GM19395 (cell line): ENCODE results near the gene RWDD2A.
"Not testable (repeated sequence)": the region's sequence is repeated elsewhere in the genome, so short reads cannot be mapped to it uniquely, and the experiment has no call there.

Source experiments
- ATAC-seq: cut with Tn5 transposase; IDR thresholded peaks from one replicate; pipeline ENCODE4 v1.9.1; 2021; ENCODE audit warnings: mild to moderate bottlenecking, moderate library complexity; ENCODE audit not compliant: unreplicated experiment

RWDD2A gene

DNA sequence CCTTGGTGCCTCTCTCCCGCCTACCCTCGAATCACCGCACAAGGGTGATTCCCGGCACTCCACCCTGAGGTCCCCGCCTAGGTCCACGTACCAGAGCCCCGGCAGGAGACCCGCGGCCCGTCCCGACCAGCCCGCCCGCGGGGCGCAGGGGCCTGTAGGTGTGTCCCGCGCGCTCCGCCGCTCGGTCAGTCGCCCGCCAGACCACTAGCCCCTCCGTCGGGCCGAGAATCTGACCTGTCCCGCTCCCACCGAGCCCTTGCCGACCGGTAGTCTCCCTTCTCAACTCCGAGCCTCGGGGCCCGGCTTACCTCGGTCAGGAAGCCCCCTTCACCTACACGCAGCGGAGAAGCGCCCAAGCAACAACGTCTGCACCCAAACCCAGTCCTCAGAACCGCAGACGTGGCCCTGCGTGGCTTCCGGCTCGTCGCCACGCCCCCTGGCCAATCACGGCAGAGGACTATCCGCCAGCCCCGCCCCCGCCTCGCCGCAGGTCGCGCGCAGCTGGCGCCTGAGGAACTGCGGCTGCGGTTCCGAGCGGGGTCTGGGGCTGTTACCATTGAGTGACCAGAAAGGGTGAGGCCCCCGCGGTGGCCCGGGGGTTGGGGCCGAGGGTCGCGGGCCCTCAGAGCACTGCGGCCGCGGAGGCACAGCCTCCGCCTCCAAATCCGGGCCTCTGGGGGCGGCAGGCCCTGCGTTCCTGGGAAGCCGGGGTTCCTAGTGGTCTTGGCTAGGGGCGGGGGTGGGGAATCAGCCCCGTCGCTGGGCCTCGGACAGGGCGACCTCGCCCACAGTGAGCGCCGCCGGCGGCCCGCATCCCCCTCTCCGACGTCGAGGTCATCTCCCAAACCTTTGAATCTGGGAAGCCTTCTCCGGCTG is at the start of gene RWDD2A, which contains the start of gene PGM3:
RWDD2A (plus strand) TSS at position 487 of the 876 bp plus-strand sequence. CDS start 1,095 bp downstream, outside the sequence.
PGM3 (minus strand) TSS at position 395 of the 876 bp plus-strand sequence. CDS start 2,253 bp downstream, outside the sequence.
- peak; percentile 96 for ATAC-seq

DNA sequence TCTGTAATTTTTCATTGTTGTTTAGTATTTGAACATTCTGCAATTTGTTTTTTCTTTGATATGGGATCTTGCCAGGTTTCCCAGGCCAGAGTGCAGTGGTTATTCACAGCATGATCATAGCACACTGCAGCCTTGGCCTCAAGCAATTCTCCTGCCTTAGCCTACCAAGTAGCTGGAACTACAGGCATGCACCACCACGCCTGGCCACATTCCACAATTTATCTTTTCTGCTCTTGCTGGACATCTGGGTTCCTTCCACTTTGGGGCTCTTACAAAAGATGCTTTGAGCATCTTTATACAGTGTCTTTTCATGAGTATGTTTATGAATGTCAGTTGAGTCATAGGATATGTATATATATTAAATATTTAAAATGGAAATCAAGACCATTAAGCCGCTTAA is 42.0 kb upstream of the RWDD2A start:
- no peak for ATAC-seq

DNA sequence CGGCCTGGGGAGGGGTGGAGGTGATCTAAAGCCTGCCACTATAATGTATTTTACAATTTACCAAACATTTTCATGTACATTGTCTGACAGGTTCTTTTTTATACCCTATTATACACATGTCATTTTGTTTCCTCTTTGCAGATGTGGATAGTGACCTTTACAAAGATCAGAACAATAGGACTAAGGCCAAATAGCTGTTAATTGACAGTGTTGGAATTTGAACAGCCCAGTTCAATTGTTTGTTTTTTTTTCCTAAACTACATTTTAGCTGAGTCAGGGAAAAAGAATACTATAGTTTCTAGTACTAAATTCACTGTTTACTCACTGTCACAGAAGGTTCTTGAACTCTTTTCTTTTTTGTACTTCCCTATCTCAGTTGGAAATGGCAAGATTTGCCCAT is 40.2 kb upstream of the RWDD2A start:
- ATAC-seq, result no peak

DNA sequence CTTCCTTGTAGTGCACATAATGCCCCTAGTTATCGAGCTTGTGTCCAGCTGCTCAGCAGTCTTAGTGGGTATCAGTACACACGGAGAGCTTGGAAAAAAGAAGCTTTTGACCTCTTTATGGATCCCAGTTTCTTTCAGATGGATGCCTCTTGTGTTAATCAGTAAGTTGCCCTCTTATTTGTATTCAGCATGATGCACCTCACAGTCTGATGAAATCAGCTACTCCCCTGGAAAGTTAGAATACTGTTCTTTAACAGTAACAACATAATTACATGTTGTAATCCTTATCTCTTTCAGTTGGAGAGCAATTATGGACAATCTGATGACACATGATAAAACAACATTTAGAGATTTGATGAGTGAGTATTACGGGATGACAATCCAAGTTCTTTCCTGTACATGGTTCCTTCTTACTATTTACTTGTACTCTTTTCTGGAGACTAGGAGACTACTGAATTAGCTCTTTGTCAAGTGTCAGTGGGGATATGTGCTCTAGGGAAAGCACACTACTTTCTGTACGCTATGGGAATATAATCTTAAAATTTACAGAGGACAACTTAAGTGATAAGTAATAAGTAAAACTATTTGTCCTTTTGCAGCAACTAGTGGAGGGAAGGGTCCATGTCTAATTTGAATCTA is 39.2 kb upstream of the RWDD2A start:
- ATAC-seq, result no peak

GRCh38 chr6:83155794-83156193 is 37.4 kb upstream of the RWDD2A start:
- no peak for ATAC-seq

GRCh38 chr6:83160167-83160566 is 33.0 kb upstream of the RWDD2A start:
- no peak for ATAC-seq

DNA sequence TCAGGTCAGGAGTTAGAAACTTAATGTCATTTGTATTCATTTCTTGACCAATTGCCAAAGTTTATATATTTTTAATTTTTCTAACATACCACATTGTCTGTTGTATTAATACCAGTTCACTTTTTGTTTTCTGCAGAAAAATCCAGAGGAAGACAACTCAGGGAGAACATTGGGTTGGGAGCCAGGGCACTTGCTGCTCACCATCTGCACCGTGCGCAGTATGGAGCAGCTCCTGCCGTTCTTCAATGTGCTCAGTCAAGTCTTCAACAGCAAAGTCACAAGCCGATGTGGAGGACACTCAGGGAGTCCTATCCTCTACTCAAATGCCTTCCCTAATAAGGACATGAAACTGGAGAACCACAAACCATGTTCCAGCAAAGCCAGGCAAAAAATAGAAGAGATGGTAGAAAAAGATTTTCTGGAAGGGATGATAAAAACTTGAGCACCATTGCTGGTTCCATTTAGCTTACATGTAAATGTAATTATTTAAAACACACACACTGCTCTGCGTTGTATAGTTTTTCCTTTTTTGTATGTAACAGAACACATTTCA is 25.4 kb upstream of the RWDD2A start:
- ATAC-seq, result no peak

GRCh38 chr6:83168556-83168955 is 24.6 kb upstream of the RWDD2A start:
- no peak for ATAC-seq

- ATAC-seq, result no peak
These were observed 24.1 kb upstream of the RWDD2A start for GRCh38 chr6:83169106-83169505.

- ATAC-seq, result no peak
These were observed 23.6 kb upstream of the RWDD2A start for GRCh38 chr6:83169511-83169910.

DNA sequence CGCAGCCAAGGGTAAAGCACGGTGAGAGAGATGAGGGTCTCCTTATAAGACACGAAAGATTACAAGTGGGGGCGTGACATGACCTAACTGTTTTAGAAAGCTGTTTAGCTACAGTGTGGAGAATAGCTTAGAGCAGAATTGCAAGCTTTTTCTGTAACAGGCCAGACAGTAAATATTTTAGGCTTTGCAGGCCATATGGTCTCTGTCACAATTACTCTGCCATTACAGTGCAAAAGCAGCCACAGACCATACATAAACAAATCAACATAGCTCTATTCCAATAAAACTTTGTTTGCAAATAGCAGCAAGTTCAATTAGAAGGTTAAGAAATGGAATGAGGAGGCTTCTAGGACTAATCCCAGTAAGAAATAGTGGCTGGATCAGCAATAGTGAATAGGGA is 16.9 kb upstream of the RWDD2A start:
- no peak for ATAC-seq

DNA sequence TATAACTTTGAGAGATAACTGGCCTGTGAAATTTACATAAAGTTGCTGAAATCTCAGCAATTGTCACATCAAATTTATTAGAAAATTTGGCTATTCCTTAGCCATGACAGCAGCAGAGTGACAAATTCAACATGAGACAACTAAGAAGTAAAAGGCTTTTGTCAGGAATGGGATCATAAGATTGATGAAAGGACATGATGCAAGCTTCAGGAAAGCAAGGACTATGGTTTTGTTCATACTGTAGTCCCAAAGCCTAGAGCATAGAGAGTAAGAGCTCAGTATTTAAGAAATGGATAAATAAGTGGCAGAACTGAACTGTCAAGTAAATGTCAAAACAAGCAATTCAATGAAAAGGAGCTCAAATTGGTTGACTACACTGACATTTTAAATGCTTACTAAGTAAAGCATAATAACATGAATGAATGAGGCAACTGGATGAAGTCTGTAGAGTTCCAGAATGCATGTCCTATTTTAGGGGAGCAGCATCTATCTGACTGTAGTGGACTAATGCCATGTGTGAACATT is 12.7 kb upstream of the RWDD2A start:
- no peak for ATAC-seq

DNA sequence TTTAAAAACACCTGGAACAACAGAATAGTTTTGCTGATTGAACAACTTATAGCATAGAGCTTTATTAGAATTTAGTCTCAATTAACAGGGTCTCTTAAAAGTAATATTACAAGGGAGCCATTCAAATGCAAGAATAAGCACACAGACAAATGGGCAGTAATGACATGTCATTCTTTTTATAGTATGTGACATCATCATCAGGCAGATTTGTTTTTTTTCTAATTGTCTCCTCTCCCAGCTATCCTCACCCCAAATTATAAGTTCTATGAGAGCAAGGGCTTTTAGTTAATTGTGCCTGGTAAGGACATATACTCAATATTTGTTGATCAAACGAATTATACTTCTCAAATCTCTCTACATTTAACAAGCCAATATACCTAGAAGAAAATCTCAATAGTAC is 11.0 kb upstream of the RWDD2A start:
- no peak for ATAC-seq

GRCh38 chr6:83183082-83183828 is 9.9 kb upstream of the RWDD2A start:
- ATAC-seq, result no peak

GRCh38 chr6:83185096-83185495 is 8.1 kb upstream of the RWDD2A start:
- no peak for ATAC-seq

DNA sequence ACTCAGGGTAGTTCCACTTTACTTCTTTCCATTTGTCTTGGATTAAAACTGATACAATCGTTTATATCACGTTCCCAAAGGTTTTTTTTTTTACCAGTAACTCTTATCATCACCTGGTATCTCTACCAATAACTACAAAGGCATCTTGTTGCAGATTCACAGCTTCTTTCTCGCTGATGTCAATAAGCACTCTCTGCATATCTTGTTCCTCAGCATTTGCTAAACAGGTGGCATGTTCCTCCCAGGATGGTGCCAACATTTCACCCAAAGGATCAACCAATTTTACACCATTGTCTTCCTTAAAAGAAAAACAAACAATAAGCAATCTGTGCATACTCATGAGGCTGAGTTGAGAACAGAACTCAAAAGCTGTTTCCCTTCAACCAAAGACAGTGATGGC is 4.7 kb upstream of the RWDD2A start:
- ATAC-seq, result no peak

DNA sequence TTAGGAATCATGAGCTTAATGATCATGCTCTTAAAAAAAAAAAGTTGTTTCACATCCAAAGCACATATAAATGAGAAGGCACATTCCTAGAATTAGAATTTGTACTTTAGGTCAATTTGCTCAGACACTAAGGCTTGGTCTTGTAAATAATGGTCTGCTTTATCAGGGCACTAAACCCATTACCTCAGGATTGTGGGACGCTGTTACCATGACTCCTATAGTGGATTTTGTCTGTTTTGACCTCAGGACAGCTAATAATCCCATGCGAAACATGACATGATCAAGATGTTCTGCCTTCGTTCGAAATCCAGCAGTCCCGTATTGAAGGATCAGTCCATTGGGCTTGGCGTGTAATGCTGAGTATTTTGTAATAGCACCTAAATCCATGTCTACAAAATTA is 2.5 kb upstream of the RWDD2A start:
- no peak for ATAC-seq

DNA sequence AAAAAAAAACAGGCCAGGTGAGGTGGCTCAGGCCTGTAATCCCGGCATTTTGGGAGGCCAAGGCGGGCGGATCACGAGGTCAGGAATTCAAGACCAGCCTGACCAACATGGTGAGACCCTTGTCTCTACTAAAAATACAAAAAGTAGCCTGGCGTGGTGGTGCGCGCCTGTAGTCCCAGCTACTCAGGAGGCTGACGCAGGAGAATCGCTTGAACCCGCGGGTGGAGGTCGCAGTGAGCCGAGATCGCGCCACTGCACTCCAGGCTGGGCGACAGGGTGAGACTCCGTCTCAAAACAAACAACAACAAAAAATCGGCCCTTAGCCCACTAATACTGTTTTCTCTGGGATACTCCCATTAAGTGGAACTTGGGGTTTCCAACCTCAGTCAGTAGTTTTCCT is 1.2 kb upstream of the RWDD2A start:
- ATAC-seq, result not testable (repeated sequence)

GRCh38 chr6:83192456-83192855 is 701 bp upstream of the RWDD2A start:
- no peak for ATAC-seq

GRCh38 chr6:83193747-83194566 is 800 bp downstream of the RWDD2A start:
- ATAC-seq, result peak; percentile 33
